LNCAP (cell line): ENCODE results near the gene MTNR1A.

Experiments used
- CTCF ChIP-seq: fragments of 450-650 bp; IDR thresholded peaks from 2 replicates; pipeline ENCODE4 v1.5.1; 2017; ENCODE audit warnings: mild to moderate bottlenecking

The MTNR1A gene

DNA sequence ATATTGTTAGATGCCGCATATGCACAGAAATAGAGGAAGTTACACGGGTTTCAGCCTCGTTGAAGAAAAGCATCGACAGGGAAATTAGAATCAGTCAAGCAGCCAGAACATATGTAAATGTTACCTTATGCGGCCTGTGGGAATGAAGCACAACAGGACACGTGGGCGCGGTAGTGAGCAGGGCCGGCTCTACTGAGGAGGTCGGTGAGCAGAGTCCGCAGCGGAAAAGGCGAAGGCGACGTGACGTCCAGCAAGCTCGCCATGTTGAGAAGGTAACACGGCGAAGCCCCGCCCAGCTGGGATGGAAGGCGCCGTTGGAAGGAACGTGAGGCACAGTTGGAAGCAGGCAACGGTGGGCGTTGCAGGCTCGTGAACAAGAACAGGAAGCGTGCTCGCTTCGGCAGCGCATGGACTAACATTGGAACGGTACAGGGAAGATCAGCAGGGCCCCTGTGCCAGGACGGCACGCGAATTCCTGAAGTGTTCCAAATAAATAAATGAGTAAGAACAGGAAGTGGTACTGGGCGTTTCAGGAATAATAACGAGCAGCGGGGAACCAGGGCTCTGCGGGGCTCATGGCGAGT, 54.6 kb downstream of the MTNR1A start:
- no peak for TF ChIP-seq CTCF

GRCh38 chr4:186499467-186499866, 55.9 kb downstream of the MTNR1A start:
- TF ChIP-seq CTCF = no peak

- no peak for TF ChIP-seq CTCF
These were observed 58.3 kb downstream of the MTNR1A start for GRCh38 chr4:186497043-186497442.

GRCh38 chr4:186494496-186494895, 60.9 kb downstream of the MTNR1A start:
- no peak for TF ChIP-seq CTCF

DNA sequence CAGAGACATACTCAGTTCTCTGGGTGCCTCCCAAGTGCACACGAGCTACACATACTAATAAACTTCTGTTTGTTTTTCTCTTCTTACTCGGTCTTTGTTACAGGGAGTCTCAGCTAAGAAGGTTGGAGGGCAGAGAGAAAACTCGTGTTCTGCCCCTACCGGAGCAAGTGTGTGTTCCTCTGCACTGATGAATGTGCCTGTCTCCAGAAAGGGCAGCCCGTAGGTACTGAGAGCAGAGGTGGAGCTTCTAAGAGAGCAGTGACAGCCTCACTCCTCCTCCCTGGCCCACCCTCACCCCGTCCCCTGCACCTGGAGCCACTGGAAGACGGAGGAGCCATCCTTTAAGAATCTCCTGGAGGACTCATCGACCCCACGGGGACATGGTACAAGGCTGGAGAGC, 67.6 kb downstream of the MTNR1A start:
- TF ChIP-seq CTCF = no peak

DNA sequence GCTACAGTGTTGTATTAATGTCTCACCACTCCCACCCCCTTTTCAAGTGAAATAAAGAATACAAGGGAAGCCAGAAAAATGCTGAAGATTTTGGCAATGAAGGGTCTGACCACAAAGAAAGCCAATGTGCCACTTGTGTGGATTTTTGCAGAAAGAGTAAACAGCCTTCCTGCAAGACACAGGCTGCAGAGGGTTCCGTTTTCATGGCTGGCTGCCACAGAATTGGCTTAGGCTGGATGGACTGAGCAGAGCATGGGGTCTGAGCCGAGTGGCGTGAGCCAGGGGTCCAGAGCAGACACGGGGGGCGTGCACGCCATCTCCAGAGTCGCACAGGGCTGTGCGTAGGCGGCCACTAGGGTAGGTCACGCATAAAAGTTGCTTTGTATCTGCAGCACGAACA, 69.2 kb downstream of the MTNR1A start:
- no peak for TF ChIP-seq CTCF

- TF ChIP-seq CTCF = no peak
These were observed 69.8 kb downstream of the MTNR1A start for GRCh38 chr4:186485561-186486062.

DNA sequence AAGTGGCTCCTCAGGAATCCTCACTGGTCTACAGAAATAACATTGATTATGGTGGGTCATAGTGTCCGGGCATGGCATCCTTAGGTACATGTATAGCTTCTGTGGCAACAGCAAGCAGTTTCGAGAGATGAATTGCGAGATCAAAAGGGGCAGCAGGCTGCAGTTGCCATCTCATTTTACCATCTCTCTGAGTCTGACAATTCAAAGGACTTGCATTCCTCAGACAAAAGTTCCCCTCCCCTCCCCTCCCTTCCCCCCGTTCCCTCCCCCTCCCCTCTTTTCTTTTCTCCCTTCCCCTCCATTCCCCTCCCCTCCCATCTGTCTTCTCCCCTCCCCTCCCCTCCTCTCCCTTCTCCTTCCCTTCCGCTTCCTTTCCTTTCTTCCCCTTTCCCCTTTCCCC, 70.2 kb downstream of the MTNR1A start:
- no peak for TF ChIP-seq CTCF
